Ovary (tissue), 9 donors: Measurements from ENCODE around the gene ADAMTS6. TPM values are rescaled to one million over a fixed set of nuclear protein-coding genes. Genes with fewer than 3 reads are reported as not detected.

Experiments
- DNase-seq, 5 donors: peaks; one replicate each; pipeline ENCODE4 v3.0.0-alpha.2; 2019 to 2020
- H3K27ac ChIP-seq, 2 donors: fragments of 200-600 bp; one replicate each; pipeline versions ENCODE4 v1.5.1 to v1.8.0; 2019 to 2022
- H3K27me3 ChIP-seq: fragments of 200-600 bp; one replicate; pipeline ENCODE4 v1.8.0; 2022
- H3K36me3 ChIP-seq: fragments of 200-600 bp; sonication (generic); one replicate; pipeline ENCODE4 v1.5.1; 2019
- H3K4me1 ChIP-seq: one replicate; pipeline ENCODE4 v1.8.1; 2013; ENCODE audit warnings: mild to moderate bottlenecking, moderate library complexity; ENCODE audit not compliant: insufficient read depth
- H3K4me3 ChIP-seq: fragments of 200-600 bp; sonication (generic); one replicate; pipeline ENCODE4 v1.5.1; 2017
- H3K9me3 ChIP-seq, 2 donors: fragments of 200-600 bp in 1 of 2; sonication (generic) in 1 of 2; one replicate each; pipeline versions ENCODE4 v1.5.1 to v1.8.1; 2013 to 2019; ENCODE audit warnings: mild to moderate bottlenecking in 1 of 2, moderate library complexity in 1 of 2
- CTCF ChIP-seq, 3 donors: fragments of 450-650 bp in 2 of 3; fragments of 200-600 bp in 1 of 3; IDR thresholded peaks; one replicate each; pipeline versions ENCODE4 v1.5.1 to v1.8.0; 2016 to 2022; ENCODE audit warnings: antibody characterized with exemption in 3 of 3, mild to moderate bottlenecking in 1 of 3
- EP300 ChIP-seq: sonication (generic); formaldehyde crosslinking; IDR thresholded peaks from one replicate; pipeline ENCODE4 v1.6.1; 2017; ENCODE audit warnings: antibody characterized with exemption
- POLR2A ChIP-seq: fragments of 450-650 bp; IDR thresholded peaks from one replicate; pipeline ENCODE4 v1.6.1; 2017; ENCODE audit warnings: antibody characterized with exemption, mild to moderate bottlenecking, moderate library complexity
- WGBS, 3 donors: extraction: QIAGEN DNeasy Blood & Tissue Kit in 1 of 3; methylation state at CpG; one replicate each; pipeline versions ENCODE4 v1.1.5 to v1.1.7; 2013 to 2017; 5-methylcytosine and 5-hydroxymethylcytosine counted together
- intact Hi-C, 4 donors: fragments of 100-400 bp; cut with DNase I; formaldehyde crosslinking; loops; one replicate each; pipeline versions ENCODE4 v1.11.0 to v1.15.1; 2022 to 2023
- polyA plus RNA-seq, 2 donors: library from polyadenylated mRNA; stranded (reverse); fragments of 200-250 nt in 1 of 2; fragments of 350-450 nt in 1 of 2; fragmentation: Illumina TruSeq in 1 of 2; extraction: RNeasy Lipid Tissue Mini Kit (QIAGEN cat#74804) in 1 of 2; gene quantifications; one replicate each; pipeline ENCODE4 v1.2.3, GENCODE V29; 2013 to 2014
- total RNA-seq, 7 donors: library from RNA; depleted of rRNA in 2 of 7; stranded (reverse); fragments of >200 nt in 2 of 7; fragmentation: NEBNext Ultra II Directional in 3 of 7; extraction: Animal tissue kit (Norgen Biotek cat#: 25700) in 3 of 7; gene quantifications; one replicate each; pipeline versions ENCODE4 v1.1.0 to v1.2.4, GENCODE V29; 2016 to 2023
- donor health status: DM: no; HTN: no; CAD: no; lungs with moderate emphysema.
- donor health status: DM: no; HTN: no; CAD: no.
- donor health status: Bipolar disorder and iron deficiency.
- donor health status: DM: yes; HTN: yes; CAD: no.
- donor health status: DM: no; HTN: no; CAD: no.
- donor health status: DM: yes; HTN: yes; CAD: no.

Gene ADAMTS6
- total and polyA plus RNA-seq, 9 donors = 0.96 to 7.2 (median 2.2) TPM

DNA sequence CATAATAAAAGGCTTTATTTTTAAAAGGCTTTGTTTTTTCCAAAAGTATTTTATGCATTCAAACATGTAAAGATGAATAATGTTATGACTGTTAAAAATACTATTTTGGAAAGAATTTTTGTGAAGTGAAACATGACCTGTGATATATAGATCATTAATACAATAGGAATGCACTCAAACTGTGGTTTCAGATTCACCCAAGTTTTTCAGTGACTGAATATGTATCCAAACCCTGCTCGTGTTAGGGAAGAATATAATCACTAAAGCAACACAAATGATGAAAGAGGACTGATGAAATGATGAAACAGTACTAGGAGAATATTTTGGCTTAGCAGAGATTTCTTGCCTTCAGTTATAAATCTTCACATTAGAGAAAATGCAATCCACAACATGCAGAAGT lies 278.0 kb downstream of the ADAMTS6 start:
- Histone ChIP-seq H3K27me3 (no peaks in the 10 kb centered on the region), H3K4me1 (no peaks in the 10 kb centered on the region), H3K36me3 (no peaks in the 10 kb centered on the region), H3K4me3 (no peak overlapping the region), H3K27ac (no peak overlapping the region), H3K9me3 (no peaks in the 10 kb centered on the region)
- WGBS, 3 donors = 57 to 69% (median 61%) methylated on average over 1 of the region's 1 CpG
- DNase-seq = no peak
- TF ChIP-seq CTCF (IDR thresholded peaks at IDR 0.05) (no peak), EP300 (no peak), POLR2A (no peak)
- intact Hi-C loops = no loop called here

GRCh38 chr5:65199993-65200675 lies 281.6 kb downstream of the ADAMTS6 start:
- Histone ChIP-seq H3K9me3 (no peaks in the 10 kb centered on the region), H3K4me1 (no peaks in the 10 kb centered on the region), H3K36me3 (no peaks in the 10 kb centered on the region), H3K27ac (no peak overlapping the region), H3K4me3 (no peak overlapping the region), H3K27me3 (no peaks in the 10 kb centered on the region)
- WGBS, 3 donors = 12 to 23% (median 18%) methylated on average over 3 of the region's 3 CpGs
- TF ChIP-seq EP300 (no peak), POLR2A (no peak), CTCF (IDR thresholded peaks at IDR 0.05) (no peak)
- no peak for DNase-seq
- intact Hi-C loops = no loop called here

DNA sequence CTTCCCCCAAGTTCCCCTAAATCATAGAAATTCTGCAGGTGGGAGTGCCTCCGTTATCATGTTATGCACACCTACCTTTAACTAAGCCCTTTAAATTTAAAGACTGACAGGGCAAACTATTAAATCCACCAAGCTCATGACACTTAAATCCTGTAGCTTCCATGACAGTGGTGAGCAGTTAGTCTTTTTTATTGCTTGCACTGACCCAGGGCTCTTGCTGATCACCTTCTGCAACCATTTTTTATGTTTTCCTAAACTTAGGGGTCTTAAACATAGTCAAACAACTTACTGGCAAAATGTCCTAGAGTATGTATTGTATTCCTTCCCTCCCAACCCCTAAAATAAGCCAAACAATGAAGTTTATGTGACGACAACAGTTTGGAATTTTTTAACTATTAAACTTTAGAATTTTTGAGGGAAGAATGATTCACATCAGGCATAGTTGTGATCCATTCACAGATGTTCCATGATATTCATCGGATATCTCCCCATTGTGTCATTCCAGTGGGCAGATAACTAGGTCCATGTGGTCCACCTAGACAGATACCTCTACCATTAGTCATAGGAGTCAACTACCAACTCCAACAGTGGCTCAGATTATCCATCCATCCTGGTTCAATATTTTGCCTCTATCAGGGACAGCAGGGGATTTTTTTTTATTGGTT lies 283.1 kb downstream of the ADAMTS6 start:
- no peaks in the 10 kb centered on the region for H3K27me3 ChIP-seq
- WGBS, 3 donors = 51 to 68% (median 53%) methylated on average over 3 of the region's 3 CpGs
- no peaks in the 10 kb centered on the region for H3K9me3 ChIP-seq
- H3K4me1 ChIP-seq = no peaks in the 10 kb centered on the region
- H3K36me3 ChIP-seq = no peaks in the 10 kb centered on the region
- intact Hi-C loops = no loop called here
- H3K27ac ChIP-seq = no peak overlapping the region
- no peak for TF ChIP-seq POLR2A
- no peak for TF ChIP-seq EP300
- TF ChIP-seq CTCF (IDR thresholded peaks at IDR 0.05) = no peak
- DNase-seq = no peak
- no peak overlapping the region for H3K4me3 ChIP-seq

DNA sequence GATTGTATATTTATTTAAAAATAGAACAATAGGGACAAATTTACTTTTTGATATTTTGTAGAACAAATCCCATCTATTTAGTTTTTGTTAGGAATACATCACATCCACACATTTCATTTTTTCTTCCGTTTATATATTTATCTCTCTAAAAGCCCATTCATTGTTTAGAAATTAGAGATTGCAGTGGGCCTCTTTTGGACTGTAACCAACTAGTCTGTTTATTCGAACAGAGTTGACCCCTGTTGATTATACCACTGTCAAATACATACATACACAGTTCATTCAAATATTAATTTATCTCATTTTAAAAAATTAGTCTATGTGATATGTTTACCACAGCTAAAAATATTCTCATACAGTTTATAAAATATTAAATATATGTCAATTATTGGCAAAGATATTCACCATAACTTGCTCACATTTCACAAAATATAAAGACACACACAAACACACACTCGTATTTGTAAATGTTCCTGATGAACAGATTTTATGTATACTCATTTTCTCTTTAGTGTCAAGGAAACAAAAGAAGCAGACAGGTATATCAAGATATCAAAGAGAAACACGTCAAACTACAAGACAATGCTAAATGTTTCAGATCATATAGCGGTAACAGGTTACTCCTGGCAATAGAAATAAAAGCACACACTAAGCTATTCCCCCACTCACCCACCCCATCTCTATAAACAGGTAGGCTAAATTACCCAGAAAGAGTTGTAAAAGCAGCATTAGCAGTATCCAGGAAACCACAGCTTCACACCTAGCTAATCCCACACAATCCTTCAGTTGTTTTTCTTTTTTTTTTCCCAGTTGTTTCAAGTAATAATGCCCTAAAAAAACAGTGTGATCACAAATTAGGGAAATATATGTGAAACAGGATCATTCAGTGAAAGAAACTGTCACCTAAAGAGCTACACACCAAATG lies 283.9 kb downstream of the ADAMTS6 start:
- intact Hi-C loops = no loop called here
- 76 to 80% (median 79%) methylated on average over 5 of the region's 5 CpGs for WGBS, 3 donors

More for the DNA sequence above, 283.9 kb downstream of the ADAMTS6 start:
- H3K36me3 ChIP-seq = no peaks in the 10 kb centered on the region
- TF ChIP-seq POLR2A = no peak
- no peak for TF ChIP-seq EP300
- no peak for TF ChIP-seq CTCF (IDR thresholded peaks at IDR 0.05)
- no peaks in the 10 kb centered on the region for H3K4me1 ChIP-seq
- H3K4me3 ChIP-seq = no peak overlapping the region
- DNase-seq = no peak
- H3K27me3 ChIP-seq = no peaks in the 10 kb centered on the region
- no peaks in the 10 kb centered on the region for H3K9me3 ChIP-seq
- no peak overlapping the region for H3K27ac ChIP-seq
